SIG-M5 (cell line): ENCODE measurements around the gene UBXN2A.

Experiments
- DNase-seq: peaks from one replicate; lab custom pipeline; 2025; lab: John Stamatoyannopoulos, UW

Gene UBXN2A

DNA sequence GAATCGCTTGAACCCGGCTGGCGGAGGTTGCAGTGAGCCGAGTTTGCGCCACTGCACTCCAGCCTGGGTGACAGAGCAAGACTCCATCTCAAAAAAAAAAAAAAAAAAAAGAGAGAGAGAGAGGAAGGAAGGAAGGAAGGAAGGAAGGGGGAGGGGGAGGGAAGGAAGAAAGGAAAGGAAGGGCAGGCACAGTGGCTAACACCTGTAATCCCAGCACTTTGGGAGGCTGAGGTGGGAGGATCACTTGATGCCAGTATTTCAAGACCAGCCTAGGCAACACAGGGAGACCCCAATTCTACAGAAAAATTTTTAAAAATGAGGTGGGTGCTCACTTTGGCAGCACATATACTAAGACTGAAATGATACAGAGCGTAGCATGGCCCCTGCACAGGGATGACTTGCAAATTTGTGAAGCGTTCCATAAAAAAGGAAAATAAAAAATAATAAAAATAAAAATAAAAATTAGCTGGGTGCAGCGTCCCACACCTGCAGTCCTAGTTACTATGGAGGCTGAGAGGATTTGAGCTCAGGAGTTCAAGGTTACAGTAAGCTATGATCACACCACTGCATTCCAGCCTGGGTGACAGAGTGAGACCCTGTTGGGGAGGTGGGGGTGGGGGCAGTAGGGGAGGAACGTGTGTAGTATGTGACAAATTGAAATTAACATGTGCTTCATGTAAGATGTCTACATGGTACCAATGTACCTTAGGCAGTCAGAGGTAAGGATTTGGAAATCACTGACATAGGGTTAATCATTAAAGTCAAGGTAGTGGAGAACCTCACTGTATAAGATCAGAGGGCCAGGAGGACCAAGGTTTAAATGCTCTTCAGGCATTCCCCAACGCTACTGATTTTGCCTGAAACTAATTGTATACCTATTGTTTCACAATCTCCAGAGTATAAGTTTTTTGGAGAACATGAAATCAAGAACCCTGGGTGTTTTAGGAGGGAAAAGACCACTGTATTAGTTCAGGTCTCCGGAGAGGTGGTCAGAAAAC lies 105.5 kb downstream of the UBXN2A start:
- no peak for DNase-seq

DNA sequence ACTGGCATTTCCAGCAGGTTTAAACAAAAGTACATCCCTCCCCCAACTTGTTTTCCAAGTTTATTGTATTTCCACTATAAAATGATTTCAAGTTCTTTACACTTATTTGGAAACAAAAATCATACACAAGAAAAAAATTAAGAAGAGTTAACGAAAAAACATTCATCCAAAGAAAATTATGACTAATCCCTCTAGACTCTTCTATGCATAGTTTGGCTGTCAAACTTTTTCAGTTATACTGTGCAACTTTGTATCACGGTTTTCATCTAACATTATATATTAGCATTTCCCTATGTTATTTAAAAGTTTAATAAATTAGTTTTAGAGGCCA lies 106.3 kb downstream of the UBXN2A start:
- DNase-seq = no peak

DNA sequence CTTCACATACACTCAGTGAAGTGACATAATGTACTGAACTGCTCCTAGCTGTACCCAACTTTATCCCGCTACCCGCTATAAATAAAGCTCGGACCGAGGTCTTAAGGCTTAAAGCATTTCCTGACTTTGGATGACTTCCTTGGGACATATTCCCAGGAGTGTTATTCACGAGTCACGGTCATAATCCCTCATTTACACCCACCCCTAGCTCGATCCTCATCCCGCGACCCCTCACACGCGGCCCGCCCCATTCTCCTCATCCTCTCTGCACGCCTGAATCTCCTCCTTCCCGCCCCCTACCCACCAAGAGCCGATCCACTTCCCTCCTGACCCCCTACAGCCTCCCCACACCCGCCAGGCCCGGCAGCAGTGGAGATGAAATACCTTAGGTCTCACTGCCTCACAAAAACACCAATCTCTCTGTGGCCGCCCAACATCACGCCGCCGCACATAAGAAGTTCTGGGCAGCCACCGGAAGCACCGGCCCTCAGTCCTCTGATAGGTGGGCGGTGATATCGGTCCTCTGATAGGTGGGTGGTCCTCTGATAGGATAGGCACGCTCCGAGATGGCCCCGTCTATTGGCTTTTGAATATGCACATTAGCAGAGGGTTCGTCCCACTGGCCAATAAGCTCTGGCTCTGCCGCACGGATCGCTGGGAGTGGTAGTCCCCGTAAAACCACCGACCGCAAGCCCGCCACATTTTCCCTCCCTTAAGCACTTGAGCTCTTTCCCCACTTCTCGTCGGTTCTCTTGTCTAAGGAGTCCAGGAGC lies 106.9 kb downstream of the UBXN2A start, which contains the start of gene WDCP:
TSS of gene WDCP (minus strand) at position 462 of the 773 bp plus-strand sequence. CDS start 7,897 bp downstream, outside the sequence.
- DNase-seq = peak; percentile 100

DNA sequence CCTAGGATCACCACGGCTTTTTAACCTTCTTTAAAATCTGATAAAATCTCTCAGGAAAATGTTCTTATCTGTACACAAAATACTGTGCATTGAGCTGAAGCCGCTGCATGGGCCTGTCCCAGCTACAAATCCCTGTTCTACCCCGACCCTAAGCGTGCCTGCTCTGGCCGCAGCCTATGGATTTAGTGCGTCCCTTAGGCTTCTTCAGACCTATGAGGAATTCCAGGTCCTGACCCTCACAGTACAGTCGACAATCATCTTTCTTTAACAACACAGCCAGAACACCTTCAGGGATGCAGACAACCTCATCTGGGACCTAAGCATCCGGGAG lies 107.4 kb downstream of the UBXN2A start:
- no peak for DNase-seq

DNA sequence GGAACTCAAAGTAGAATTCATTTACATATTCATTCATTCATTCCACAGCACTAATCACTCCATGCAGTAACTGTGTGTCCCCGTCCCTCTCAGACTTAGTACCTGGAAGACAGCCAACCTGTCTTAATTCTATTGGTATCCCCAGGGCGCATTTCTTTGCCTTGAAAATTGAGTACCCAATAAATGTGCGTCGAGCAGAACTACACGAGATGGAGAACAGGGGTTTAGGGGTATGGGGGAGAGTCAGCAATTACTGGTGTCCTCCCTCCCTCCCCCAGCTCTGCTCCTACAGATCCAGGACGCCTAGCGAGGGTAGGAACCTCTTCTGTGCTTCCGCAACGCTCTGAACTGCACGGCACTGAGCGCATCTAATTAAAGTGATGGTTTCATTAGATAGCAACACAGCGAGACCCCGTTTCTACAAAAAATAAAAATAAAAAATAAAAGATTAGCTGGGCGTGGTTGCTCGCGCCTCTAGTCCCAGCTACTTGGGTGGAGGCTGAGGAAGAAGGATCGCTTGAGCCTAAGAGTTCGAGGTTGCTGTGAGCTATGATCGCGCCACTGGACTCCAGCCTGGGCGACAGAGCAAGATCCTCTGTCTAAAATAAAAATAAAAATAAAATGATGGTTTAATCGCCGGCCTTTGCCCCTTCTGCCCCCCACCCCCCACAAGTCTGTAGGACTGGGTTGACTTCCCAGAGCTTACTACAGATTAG lies 108.7 kb downstream of the UBXN2A start:
- no peak for DNase-seq

DNA sequence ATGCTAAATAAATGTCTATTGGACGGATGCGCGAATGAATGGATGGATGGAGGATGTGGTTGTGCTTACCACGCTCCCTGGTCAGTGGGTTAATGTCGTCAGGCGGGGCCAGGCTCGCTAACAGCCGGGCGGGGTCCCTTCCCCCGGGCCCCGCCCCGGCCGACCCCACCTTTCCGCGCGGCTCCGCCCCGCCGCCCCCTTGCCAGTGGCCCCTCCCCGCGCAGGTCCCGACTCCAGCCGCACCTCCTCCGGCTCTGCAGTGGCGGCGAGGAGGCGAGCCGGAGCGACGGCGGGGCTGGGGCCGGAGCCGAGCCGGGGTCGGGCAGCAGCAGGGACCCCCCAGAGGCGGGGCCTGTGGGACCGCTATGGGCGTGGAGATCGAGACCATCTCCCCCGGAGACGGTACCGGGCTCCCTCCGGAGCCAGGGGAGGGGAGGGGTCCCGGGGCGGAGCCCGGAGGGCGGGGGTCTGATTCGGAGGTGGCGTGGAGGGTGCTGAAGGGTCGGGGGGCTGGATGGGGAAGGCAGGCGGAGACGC lies 109.3 kb downstream of the UBXN2A start, which contains the start of gene FKBP1B:
TSS of gene FKBP1B (plus strand) at position 257 of the 537 bp plus-strand sequence. CDS start at position 366, 109 bp downstream.
- no peak for DNase-seq

DNA sequence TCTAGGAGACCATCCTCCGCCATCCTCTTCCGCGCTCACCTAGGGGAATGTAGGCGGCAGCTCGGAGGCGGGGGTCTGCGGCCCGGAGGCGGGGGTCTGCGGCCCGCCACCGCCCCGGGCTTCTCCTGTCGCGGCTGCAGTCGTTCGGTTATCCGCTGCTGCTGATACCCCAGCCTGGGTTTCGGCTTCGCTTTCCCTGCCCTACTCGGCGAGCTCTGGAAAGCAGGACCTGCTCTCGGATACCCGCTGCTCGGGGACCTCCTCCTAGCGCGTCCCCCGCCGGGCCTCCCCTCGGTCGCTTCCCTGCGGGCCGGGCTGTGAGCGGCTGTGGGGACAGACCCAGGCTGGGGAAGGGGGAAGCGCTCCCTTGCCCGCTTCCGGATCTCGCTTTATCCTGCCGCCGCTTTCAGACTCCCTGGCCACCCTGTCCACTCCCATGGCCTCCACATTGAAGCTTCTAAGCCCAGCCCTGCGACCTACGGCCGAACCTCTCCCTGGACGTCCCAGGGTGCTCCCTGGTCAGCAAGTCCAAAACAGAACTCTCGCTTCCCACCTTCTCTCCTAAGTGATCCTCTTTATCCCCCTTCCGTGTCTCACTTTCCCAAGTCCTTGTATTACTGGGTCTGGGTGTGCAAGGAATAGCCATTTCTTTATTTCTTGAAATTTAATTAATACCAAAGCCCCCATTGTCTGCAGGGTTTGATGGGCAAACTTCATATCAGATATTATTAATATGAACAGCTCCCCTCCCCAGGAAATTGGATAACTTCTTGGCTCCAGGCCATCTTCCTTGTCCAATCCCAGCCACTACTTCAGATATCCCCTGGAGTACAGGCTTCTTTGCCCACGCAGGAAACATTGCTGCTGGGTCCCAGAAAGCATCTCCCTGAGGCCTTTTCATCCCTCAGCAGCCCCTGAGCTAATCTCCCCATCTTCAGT lies 110.0 kb downstream of the UBXN2A start:
- DNase-seq = no peak

DNA sequence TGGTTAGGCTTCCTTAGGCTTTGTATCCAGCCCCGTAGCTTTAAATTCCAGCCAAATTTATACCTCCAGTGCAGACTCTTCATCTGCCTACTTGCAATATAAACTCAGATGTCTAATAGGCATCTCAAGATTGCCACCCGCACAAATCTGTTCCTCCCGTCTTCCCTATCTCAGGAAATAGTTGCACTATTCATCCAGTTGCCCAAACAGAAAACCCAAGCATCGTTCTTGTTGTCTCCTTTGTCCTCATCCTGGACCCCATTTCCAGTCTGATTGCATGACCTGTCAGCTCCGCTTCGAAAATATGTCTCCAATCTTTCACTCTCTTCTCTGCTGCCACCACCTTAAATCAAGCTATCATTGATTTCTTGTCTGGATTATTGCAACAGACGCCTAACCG lies 111.6 kb downstream of the UBXN2A start:
- no peak for DNase-seq

DNA sequence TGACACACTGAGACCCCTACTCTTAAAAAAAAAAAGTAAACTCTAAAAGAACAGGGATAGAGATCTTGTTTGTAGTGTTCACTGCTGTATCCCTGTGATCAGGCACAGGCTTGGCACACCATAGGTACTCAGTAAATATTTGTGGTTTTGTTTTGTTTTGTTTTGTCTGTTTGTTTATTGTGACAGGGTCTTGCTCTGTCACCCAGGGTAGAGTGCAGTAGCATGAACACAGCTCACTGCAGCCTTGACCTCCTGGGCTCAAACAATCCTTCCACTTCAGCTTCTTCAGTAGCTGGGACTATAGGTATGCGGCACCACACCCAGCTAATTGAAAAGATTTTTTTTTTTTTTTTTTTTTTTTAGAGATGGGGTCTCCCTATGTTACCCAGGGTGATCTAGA lies 112.7 kb downstream of the UBXN2A start:
- no peak for DNase-seq
